GM20431 (cell line): ENCODE results near the gene ICA1L.
"Not testable (repeated sequence)": the region's sequence is repeated elsewhere in the genome, so short reads cannot be mapped to it uniquely, and the experiment has no call there.

Experiments
- in situ Hi-C: fragments of 300-500 bp; cut with MseI, MboI; formaldehyde crosslinking; loops from one replicate; pipeline ENCODE4 v1.15.0; 2020; ENCODE audit warnings: low sequenced_read_pairs; ENCODE audit not compliant: unreplicated experiment

ICA1L gene

DNA sequence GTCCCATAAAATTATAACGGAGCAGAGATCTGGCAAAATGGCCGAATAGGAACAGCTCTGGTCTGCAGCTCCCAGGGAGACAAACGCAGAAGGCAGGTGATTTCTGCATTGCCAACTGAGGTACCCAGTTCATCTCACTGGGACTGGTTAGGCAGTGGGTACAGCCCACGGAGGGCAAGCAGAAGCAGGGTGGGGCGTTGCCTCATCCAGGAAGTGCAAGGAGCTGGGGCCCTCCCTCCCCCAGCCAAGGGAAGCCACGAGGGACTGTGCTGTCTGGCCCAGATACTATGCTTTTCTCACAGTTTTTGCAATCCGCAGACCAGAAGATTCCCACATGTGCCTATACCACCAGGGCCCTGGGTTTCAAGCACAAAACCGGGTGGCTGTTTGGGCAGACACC, 22.8 kb downstream of the ICA1L start:
- in situ Hi-C loops = no loop called here

DNA sequence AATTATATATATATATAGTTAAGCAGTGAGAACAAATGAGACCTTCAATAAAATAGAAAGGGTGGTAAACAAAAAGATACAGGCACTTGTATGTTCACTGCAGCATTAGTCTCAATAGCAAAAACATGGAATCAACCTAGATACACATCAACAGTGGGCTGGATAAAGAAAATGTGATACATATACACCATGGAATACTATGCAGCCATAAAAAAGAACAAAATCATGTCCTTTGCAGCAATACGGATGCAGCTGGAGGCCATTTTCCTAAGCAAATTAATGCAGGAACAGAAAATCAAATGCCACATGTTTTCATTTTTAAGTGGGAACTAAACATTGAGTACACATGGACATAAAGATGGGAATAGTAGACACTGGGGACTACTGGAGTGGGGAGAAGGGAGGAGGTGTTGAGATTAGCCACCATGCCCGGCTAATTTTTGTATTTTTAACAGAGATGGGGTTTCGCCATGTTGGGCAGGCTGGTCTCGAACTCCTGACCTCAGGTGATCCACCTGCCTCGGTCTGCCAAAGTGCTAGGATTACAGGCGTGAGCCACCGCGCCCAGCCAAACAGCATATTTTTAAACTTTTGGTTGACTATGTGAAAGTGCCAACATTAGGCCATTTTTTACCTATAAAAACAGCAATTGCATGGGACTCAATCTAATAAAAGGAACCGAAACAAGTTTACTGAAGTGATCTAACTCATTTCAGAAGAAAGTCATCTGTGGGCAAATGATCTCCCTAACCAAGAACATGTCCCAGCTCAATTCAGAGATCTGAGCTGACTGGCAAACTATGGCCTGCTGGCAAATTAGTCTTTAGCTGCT, 23.7 kb downstream of the ICA1L start:
- in situ Hi-C loops = no loop called here

DNA sequence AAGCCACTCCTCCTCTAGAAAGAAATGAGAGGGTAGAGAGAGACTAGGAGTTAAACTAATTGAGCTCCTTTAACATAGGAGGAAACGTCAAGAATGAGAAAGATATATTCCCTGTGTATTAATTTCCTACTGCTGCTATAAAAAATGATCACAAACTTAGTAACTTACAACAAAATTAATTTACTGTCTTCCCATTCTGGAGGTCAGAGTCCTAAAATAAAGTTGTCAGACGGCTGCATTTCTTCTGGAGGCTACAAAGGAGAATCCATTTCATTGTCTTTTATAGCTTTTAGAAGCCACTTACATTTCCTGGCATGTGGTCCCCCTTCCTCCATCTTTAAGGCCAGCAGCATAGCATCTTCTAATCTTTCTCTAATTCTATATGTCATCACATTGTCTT, 26.9 kb downstream of the ICA1L start:
- in situ Hi-C loops = no loop called here

DNA sequence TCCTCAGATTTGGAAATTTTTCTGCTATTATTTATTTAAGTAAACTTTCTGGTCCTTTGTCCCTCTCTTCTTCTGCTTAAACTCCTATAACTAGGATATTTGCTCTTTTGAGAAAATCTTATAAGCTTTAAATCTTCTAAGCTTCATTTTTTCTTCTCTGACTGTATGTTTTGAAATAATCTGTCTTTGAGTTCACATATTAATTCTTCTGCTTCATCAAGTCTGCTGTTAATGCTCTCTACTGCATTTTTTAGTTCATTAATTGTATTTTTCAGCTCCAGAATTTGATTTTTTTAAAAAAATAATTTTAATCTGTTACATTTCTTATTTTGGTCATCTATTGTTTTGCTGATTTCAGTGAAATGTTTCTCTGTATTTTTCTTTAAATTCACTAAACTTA, 28.9 kb downstream of the ICA1L start:
- in situ Hi-C loops = no loop called here

DNA sequence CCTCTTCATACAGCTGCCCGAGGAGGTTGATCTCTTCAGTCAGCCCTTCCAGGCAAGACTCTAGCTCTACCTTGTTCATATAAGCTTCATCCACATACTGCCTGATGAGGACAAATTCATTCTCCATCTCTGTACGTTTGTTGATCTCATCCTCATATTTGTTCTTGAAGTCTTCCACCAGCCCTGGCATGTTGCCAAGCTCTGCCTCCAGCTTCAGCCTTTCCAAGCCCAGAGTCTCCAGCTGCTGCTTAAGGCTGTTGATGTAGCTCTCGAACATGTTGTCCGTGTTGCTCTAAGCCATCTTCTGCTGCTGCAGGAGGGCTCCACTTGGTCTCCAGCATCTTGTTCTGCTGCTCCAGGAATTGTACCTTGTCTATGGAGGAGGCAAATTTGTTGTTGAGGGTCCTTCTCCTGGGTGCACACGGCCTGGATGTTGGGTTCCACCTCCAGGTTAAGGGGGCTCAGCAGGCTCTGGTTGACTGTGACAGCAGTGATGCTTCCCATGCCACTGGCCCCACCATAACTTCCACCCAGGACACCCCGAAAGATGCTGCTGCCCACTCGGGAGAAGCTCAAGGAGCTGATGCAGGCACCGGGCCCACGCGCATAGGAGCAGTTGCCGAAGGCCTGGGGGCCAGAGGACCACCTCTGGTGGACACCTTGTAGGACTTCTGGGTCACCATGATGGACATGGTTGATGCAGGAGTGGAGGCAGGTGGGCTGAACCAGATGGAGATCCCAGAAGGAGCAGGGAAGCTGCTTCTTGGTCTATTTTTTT, 30.3 kb downstream of the ICA1L start:
- in situ Hi-C loops = no loop called here

DNA sequence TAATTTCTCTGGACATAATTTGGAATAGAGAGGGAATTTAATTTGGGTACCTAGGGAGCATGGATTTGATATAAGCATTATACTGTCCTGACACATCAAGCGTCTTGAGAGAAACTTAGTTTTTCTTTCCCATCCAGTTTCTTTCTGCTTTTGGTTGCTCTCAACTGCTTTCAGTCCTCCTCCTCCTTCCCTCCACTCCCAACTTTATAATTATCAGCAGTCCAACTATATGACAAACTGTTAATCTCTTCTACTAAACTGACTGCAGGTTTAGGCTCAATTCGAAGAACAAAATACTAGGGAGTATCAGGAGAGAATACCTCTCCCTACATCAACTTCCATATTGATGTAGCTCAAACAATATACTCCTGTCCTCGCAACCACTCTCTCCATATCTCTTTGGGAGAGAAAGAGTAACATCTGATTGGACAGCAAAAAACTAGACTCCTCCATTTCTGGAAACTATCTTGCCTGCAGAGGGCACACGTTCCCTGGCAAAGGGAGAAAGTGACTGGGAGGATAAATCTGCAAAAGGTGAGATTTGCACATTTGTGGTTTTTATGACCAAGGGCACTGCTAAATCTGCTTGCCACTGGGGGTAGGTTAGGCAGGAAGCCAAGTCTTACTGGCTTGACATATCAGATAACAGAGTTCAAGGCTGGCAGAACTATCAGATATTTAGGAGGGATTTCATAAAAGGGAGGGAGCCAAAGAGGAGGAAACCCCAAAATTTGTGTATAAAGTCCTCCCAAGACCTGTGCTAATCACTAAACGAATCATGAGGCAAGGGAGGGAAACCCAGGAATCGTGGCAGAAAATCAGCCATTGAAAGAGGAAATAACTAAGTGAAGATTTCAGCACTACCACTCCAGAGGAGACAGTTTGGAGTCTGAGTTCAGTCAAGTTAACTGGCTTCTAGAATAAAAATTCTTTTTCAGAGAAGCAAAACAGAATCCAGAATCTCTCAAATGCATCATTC, 40.0 kb downstream of the ICA1L start:
- in situ Hi-C loops = no loop called here

DNA sequence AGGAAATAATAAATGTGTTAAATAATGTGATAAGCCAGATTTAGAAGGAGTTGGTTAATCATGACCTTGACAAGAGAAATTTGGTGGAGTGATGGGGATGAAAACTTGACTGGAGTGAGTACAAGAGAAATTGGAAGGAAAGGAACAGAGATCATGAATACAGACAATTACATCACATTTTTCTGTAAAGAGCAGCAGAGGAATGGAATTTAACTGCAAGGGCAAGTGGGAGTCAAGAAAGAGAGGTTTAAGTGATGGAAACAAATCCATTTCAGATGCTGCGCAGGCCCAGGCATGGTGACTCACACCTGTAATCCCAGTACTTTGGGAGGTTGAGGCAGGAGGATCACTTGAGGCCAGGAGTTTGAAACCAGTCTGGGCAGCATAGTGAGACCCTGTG, 46.7 kb downstream of the ICA1L start:
- in situ Hi-C loops = no loop called here

DNA sequence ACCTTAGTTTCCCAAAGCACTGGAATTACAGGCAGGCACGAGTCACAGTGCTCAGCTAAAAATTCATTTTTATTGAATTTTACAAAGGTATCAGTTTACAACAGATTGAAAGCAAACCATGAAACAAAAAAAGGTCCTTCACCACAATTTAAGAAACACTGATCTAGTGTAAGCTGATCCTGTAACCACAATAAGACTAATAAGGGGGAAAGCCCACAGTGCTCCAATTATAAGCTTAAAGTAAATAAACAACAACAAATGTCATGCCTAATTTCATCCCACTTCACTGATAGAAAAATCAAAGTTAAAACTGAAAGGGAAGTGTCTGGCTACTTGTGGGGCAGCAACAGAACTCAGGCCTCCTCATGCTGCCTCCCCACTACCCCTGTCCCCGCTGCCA, 49.2 kb downstream of the ICA1L start:
- in situ Hi-C loops = no loop called here

DNA sequence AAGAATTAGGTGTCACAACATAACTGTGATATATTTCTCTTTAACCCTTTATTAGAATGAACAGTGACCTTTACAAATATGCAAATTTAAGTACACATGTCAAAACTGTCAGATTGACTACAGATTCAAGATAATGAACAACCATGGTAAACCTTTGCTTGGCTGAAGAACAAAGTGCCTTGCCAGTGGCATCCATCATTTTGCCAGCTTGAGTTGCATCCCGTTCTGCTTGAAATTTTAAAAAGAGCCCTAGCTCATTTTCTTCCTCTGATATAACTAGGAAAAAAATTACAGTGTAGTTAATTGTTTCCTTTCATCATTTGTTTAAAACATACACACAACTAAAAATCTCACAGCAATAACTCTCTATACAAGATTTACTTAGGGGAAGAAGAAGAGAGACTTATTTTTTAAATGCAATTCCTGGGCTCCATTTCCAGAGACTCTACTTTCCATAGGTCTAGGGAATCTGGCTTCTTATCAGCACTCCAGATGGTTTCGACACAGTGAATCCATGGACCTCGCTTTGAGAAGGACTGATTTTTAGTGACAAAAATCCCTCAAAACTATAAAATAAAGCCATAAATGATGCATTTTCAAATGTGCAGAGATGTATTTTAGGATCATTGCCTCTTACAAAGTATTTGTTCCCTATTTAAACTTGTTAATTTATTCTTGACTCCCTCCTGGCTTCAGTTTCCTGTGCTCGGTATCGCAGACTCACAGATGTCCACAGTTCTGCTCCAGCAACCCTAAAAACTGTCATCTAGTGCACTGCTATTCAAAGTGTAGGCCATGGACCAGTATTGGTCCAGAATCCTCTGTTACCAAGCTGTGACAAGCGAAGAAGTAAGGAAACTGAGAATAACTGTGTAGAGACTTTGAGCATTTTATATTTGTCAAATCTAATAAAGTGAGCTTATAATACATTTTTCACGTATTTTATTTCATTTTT, 50.1 kb downstream of the ICA1L start:
- in situ Hi-C loops = no loop called here

DNA sequence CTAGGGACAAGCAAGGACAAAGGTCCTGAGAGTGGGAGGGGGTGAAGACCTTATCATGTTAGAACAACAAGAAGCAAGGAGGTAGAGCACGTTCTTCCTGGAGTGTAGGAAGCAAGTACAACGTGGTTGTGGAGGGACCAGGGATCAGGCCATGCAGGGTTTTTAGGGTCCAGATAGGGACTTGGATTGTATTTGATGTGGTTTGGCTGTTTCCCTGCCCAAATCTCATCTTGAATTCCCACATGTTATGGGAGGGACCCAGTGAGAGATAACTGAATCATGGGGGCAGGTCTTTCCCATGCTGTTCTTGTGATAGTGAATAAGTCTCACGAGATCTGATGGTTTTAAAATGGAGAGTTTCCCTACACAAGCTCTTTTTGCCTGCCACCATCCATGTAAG, 53.2 kb downstream of the ICA1L start:
- in situ Hi-C loops = no loop called here

DNA sequence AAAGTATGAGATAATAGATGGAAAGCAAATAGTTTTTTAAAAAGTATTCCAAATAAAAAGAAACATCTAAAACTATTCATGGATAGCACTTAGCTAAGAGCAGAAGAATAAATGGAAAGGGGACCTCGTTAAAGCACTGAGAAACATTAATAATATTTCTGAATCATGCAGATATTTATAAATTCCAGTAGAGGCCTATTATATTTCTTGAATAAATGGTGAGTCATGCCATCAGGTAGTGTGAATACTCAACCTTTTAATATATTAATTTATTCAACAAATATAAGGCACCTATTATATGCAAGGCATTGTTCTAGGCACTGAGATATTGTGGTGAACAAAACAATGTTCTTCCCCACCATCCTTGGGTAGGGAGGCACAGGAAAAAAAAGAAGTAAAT, 53.8 kb downstream of the ICA1L start:
- in situ Hi-C loops = no loop called here

DNA sequence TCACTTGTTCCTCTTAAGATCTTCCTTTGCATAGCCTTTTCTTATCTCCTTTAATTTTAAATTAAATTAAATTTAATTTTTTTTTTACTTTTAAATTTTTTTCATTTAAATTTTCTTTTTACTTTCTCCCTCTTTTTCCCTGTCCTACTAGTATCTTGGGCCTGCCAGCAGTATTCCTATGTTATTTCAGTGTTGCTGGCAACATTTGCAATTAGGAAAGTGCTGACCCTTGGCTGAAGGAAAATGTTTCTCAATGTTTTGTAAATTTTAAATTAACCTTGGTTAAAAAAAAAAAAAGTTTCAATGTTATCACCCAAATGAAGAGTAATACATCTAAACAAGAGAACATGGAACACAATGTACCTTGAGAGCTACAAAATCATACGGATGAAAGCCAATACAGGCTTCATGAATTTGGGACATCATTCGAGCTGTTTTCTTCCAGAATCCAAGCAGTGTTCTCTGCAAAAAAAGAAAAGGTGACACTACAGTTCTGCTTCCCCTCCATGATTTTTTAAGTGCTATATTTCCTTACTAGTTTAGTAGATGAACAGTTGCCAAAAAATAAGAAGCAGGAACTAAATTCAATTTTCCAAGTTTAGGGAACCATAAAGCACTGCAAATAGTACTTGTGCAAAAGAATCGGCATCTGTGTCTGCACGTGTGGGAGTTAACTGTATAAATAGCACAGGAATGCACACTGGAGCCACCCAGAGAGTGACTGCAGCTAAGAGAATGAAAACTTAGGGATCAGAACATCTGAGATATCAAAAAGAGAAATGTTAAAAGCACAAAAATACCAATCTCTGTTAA, 55.8 kb downstream of the ICA1L start:
- in situ Hi-C loops = no loop called here

DNA sequence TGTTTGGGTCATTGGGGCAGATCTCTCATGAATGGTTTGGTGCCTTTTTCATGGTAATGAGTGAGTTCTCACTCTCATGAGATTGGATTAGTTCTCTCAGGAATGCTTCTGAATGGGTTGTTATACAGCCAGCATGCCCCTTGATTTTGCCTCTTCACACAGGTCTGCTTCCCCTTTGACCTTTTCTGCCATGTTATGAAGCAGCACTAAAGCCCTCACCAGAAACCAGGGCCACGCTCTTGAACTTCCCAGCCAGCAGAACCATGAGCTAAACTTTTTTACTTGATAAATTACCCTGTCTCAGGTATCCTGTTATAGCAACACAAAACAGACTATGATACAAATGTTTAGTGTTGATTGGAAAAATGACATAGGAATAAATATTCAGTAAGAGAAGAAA, 57.3 kb downstream of the ICA1L start:
- in situ Hi-C loops = no loop called here

DNA sequence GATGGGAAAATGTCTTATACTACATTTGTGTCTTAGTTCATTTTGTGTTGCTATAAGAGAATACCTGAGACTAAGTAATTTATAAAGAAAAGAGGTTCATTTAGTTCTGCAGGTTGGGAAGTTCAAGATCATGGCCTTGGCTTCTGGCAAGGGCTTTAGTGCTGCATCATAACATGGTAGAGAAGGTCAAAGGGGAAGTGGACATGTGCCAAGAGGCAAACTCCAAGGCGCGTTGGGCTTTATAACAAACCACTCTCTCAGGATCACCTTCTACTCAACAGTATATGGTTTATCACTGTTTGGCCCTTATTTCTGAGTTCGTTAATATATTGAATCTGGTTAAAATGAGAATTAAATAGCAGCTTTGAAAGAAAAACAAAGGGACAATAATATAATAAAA, 58.2 kb downstream of the ICA1L start:
- in situ Hi-C loops = no loop called here

DNA sequence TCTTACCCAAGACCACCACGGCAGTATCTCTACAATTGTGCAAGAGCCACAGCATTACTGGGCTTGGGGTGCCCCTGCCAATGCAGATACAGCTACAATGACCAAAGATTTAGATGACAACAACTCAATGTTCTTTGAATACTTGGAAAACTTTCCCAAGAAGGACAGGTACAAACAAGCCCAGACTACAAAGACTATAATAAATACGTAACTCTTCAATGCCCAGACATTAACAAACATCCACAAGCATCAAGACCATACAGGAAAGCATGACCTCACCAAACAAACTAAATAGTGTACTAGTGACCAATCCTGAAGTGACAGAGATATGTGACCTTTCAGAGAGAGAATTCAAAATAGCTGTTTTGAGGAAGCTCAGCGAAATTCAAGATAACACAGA, 62.8 kb downstream of the ICA1L start:
- in situ Hi-C loops = no loop called here

DNA sequence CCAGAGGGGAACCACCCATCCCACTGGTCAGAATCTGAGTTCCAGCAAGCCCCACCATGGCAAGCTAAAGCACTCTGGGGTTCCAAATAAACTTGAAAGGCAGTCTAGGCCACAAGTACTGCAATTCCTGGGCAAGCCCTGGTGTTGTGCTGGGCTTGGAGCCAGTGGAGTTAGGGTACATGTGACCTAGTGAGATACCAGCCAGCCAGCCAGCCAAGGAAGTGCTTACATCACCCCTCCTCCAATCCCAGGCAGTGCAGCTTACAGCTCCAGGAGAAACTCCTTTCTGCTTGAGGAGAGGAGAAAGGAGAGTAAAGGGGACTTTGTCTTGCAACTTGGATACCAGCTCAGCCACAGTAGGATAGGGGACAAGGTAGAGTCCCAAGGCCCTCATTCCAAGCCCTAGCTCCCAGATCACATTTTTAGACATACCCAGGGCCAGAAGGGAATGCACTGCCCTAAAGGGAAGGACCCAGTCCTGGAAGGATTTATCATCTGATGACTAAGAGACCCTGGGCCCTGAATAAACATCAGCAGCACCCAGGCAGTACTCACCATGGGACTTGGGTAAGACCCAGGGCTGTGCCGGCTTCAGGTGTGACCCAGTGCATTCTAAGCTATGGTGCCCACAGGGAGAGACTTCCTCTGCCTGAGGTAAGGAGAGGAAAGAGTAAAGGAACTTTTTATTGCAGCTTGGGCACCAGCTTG, 64.0 kb downstream of the ICA1L start:
- in situ Hi-C loops = not testable (repeated sequence)

DNA sequence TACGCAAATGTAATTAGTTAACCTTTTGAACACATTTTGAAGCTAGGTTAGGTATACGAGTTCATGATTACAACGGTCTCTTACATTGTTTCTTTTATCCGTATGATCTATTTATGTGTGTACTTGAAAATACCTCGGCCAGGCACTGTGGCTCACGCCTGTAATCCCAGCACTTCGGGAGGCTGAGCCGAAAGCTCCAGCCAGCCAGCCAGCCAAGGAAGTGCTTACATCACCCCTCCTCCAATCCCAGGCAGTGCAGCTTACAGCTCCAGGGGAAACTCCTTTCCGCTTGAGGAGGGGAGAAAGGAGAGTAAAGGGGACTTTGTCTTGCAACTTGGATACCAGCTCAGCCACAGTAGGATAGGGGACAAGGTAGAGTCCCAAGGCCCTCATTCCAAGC, 65.7 kb downstream of the ICA1L start:
- in situ Hi-C loops = not testable (repeated sequence)

DNA sequence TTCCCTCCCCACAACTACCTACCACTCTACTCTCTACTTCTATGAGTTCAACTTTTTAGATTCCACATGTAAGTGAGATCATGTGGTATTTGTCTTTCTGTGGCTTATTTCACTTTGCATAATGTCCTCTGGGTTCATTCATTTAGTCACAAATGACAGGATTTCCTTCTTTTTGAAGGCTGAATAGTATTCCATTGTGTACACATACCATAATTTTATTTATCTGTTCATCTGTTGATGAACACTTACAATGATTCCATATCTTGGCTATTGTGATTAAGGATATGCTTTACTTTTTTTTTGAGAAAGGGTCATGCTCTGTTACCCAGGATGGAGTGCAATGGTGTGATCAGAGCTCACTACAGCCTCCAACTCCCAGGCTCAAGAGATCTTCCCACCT, 73.6 kb downstream of the ICA1L start:
- in situ Hi-C loops = no loop called here
